Prostate gland (tissue), 2 donors: ENCODE measurements around the gene ENTPD8.

Source experiments
- CTCF ChIP-seq, 4 experiments: fragments of 200-600 bp in 2 of 4; fragments of 450-650 bp in 2 of 4; sonication (generic) in 2 of 4; IDR thresholded peaks; 1 replicate in 3 of 4; 2 replicates in 1 of 4; pipeline ENCODE4 v1.5.1; 2016 to 2019; ENCODE audit warnings: antibody characterized with exemption in 4 of 4, mild to moderate bottlenecking in 2 of 4, moderate library complexity in 2 of 4
- POLR2A ChIP-seq: fragments of 450-650 bp; IDR thresholded peaks from one replicate; pipeline ENCODE4 v1.6.1; 2016; ENCODE audit warnings: antibody characterized with exemption, mild to moderate bottlenecking
- POLR2AphosphoS5 ChIP-seq: sonication (generic); formaldehyde crosslinking; IDR thresholded peaks from one replicate; pipeline ENCODE4 v1.6.1; 2017; ENCODE audit warnings: antibody characterized with exemption

GRCh38 chr9:137416006-137416562 is 25.1 kb downstream of the ENTPD8 start:
- TF ChIP-seq CTCF (IDR thresholded peaks at IDR 0.05): no peak
- no peak for TF ChIP-seq POLR2A
- no peak for TF ChIP-seq POLR2AphosphoS5
